ENCODE measurements around the gene PTH2.

Gene PTH2

GRCh38 chr19:49390929-49391359 lies 32.3 kb downstream of the PTH2 start:
- TF ChIP-seq, protein P1, sequence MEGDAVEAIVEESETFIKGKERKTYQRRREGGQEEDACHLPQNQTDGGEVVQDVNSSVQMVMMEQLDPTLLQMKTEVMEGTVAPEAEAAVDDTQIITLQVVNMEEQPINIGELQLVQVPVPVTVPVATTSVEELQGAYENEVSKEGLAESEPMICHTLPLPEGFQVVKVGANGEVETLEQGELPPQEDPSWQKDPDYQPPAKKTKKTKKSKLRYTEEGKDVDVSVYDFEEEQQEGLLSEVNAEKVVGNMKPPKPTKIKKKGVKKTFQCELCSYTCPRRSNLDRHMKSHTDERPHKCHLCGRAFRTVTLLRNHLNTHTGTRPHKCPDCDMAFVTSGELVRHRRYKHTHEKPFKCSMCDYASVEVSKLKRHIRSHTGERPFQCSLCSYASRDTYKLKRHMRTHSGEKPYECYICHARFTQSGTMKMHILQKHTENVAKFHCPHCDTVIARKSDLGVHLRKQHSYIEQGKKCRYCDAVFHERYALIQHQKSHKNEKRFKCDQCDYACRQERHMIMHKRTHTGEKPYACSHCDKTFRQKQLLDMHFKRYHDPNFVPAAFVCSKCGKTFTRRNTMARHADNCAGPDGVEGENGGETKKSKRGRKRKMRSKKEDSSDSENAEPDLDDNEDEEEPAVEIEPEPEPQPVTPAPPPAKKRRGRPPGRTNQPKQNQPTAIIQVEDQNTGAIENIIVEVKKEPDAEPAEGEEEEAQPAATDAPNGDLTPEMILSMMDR (IDR thresholded peaks at IDR 0.05; ENCODE audit: insufficient read depth, missing control alignments) = no peak
- no peak for DNase-seq (ENCODE audit: insufficient read length, low spot score)
- FAIRE-seq = no peak

DNA sequence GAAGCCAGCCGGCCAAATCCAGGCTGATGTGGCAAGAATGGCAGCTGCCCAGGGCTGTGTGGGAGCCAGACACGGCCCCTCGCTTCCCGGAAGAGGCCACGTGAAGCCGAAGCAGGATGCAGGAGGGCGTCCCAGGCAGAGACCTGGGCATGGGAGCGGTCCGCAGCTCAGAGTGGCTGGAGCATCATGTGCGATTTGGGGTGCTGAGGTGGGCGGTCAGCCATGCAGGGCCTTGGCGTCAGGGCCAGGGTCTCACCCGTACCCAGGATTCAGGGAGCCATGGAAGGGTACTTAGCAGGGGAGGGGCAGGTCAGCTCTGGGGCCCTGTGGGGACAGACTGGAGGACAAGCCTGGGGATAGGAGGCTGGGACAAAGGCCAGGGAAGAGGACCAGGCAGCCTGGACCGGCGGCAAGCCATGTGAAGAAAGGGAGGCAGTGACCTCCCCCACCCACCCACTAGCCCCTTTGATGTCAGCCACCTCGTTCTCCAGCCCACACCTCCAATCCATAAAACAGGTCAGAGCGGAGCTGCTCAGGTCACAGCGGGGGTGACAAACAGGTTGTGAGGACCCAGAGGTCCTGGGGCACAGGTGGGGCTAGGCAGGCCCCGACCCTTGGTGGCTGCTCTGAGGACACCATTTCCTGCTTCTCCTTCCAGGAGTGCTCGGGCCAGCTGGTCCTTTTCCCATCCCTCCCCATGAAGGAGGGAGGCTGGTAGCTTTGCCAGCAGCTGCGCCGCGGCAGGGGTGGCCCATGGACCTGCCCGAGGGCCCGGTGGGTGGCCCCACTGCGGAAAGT lies 32.9 kb downstream of the PTH2 start:
- FAIRE-seq = no peak
- no peak for DNase-seq (ENCODE audit: insufficient read length, low spot score)

DNA sequence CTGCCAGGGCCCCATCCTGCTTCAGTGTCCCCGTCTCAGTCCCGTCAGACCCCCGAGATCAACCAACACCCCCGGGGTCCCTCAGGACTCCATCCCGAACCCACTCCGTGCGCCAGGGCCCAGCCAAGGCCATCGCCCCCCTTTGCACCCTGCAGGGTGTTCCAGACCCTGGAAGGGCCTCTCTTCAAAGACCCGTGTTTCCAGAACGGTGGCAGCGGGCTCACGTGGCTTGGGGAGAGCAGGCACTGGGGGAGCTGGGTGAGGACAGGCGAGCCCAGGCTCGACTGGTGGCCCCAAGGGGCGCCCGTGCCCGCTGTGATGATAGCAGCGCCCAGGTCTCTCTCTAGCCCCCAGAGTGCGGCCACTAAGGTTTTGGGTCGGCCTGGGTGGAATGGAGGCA lies 33.8 kb downstream of the PTH2 start:
- TF ChIP-seq, protein P1 (IDR thresholded peaks at IDR 0.05; ENCODE audit: insufficient read depth, missing control alignments) = no peak
- DNase-seq (ENCODE audit: insufficient read length, low spot score) (no peak), FAIRE-seq (no peak)

More for the DNA sequence above, 32.9 kb downstream of the PTH2 start:
- TF ChIP-seq, protein P1 (IDR thresholded peaks at IDR 0.05; ENCODE audit: insufficient read depth, missing control alignments) = no peak

DNA sequence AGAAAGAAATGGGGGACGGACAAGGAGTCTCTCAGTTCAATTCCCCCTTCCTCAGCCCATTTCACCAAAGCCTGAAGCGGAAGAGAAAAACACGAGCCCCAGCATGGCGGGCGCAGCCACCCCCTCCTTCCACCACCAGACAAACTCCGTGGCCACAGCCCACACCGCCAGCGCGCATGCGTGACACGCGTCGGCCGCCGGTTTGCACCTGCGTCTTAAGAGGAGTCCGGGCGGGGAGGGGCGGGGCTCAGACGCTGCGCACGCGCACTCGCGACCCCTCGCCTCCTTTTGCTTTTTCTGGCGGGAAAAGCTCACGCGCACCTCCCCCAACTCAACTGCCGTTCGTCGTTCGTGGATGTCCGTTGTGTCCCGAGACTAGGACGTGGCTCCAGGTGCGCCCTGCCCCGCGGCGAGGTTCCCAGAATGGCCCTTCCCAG lies 35.3 kb downstream of the PTH2 start, which contains the start of gene KASH5:
Gene KASH5 (plus strand): TSS at position 314 of the 437 bp plus-strand sequence. CDS start 2,635 bp downstream, outside the sequence.
- DNase-seq (ENCODE audit: insufficient read length, low spot score) (no peak), FAIRE-seq (no peak)
- TF ChIP-seq, protein P1 (IDR thresholded peaks at IDR 0.05; ENCODE audit: insufficient read depth, missing control alignments) = no peak

DNA sequence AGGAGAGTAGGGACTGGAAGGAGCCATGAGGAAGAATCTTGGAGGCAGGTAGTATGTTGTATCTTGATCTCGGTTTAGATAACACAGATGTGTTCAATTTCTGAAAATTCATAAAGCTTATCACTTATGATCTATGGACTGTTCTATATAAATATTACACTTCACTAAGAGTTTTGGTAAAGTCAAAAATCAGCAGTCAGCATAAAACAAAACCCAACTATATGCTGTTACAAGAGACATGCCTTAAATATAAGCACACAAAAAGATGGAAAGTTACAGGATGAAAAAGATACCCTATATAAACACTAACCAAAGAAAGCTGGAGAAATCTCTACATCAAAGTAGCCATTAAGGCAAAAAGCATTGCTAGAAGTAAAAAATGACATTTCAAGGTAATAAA lies 39.6 kb downstream of the PTH2 start:
- TF ChIP-seq, protein P1 (IDR thresholded peaks at IDR 0.05; ENCODE audit: insufficient read depth, missing control alignments) = no peak
- FAIRE-seq = no peak
- DNase-seq (ENCODE audit: insufficient read length, low spot score) = no peak

DNA sequence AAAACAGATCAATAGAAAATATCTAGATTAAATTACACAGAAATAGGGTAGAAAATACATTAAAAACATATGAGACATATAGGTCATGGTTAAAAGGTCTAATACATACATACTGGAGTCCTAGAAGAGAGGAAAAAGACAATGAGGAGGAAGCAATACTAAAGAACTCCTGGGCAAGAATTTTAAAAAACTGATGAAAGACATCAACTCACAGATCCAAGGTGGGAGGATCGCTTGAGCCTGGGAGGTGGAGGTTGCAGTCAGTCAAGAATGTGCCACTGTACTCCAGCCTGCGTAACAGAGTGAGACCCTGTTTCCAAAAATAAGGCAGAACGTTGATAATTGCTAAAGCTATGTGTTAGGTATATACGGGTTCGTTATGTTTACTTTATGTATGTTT lies 40.6 kb downstream of the PTH2 start:
- DNase-seq (ENCODE audit: insufficient read length, low spot score) (no peak), FAIRE-seq (no peak)
- TF ChIP-seq, protein P1 (IDR thresholded peaks at IDR 0.05; ENCODE audit: insufficient read depth, missing control alignments) = no peak

- DNase-seq (ENCODE audit: insufficient read length, low spot score) (no peak), FAIRE-seq (no peak)
- TF ChIP-seq, protein P1 (IDR thresholded peaks at IDR 0.05; ENCODE audit: insufficient read depth, missing control alignments) = no peak
Observed at GRCh38 chr19:49380391-49380790, 42.9 kb downstream of the PTH2 start.

Data from D721Med (cell line).